Stomach (tissue), 4 donors: Measurements from ENCODE around the gene BNC2.

Experiments
- EP300 ChIP-seq: sonication (generic); formaldehyde crosslinking; IDR thresholded peaks from one replicate; pipeline ENCODE4 v1.6.1; 2017; ENCODE audit warnings: antibody characterized with exemption
- POLR2AphosphoS5 ChIP-seq, 3 donors: sonication (generic); formaldehyde crosslinking; IDR thresholded peaks; one replicate each; pipeline ENCODE4 v1.6.1; 2016; ENCODE audit warnings: antibody characterized with exemption in 3 of 3

- no peak for TF ChIP-seq EP300
- no peak for TF ChIP-seq POLR2AphosphoS5 (IDR thresholded peaks at IDR 0.05)
These were observed 499.8 kb downstream of the BNC2 start for GRCh38 chr9:16370647-16371046.
